Thyroid gland (tissue), 4 donors: ENCODE results near the gene KCNQ4.

Experiments
- POLR2A ChIP-seq, 2 donors: fragments of 450-650 bp; IDR thresholded peaks; one replicate each; pipeline ENCODE4 v1.6.1; 2017; ENCODE audit warnings: antibody characterized with exemption in 2 of 2, mild to moderate bottlenecking in 2 of 2, moderate library complexity in 1 of 2
- TF ChIP-seq, protein P1 (sequence below), 6 experiments: fragments of 200-600 bp in 3 of 6; fragments of 450-650 bp in 3 of 6; sonication (generic) in 3 of 6; IDR thresholded peaks; one replicate each; pipeline ENCODE4 v1.5.1; 2016 to 2019; ENCODE audit warnings: antibody characterized with exemption in 6 of 6, mild to moderate bottlenecking in 2 of 6, inconsistent platforms in 1 of 6, moderate library complexity in 1 of 6

GRCh38 chr1:40801742-40802077, 18.1 kb downstream of the KCNQ4 start:
- TF ChIP-seq, protein P1, sequence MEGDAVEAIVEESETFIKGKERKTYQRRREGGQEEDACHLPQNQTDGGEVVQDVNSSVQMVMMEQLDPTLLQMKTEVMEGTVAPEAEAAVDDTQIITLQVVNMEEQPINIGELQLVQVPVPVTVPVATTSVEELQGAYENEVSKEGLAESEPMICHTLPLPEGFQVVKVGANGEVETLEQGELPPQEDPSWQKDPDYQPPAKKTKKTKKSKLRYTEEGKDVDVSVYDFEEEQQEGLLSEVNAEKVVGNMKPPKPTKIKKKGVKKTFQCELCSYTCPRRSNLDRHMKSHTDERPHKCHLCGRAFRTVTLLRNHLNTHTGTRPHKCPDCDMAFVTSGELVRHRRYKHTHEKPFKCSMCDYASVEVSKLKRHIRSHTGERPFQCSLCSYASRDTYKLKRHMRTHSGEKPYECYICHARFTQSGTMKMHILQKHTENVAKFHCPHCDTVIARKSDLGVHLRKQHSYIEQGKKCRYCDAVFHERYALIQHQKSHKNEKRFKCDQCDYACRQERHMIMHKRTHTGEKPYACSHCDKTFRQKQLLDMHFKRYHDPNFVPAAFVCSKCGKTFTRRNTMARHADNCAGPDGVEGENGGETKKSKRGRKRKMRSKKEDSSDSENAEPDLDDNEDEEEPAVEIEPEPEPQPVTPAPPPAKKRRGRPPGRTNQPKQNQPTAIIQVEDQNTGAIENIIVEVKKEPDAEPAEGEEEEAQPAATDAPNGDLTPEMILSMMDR (IDR thresholded peaks at IDR 0.05): no peak
- TF ChIP-seq POLR2A (IDR thresholded peaks at IDR 0.05): no peak
